K562 (cell line): ENCODE data around the gene MTHFSD. TPM values are rescaled to one million over a fixed set of nuclear protein-coding genes. Genes with fewer than 3 reads are reported as not detected.

Experiments
- ZNF407 ChIP-seq: fragments of 450-650 bp; IDR thresholded peaks from 2 replicates; pipeline ENCODE4 v1.6.1; 2016; ENCODE audit warnings: low read depth
- polyA plus RNA-seq, 8 experiments: library from polyadenylated mRNA; depleted of rRNA in 4 of 8; stranded (reverse) in 5 of 8; unstranded in 3 of 8; fragments of >200 nt; fragmentation: Nextera tagmentation in 2 of 8; fragmentation: Illumina TruSeq in 1 of 8; extraction: Ambion mirVana in 2 of 8; extraction: Trizol in 1 of 8; gene quantifications; 2 replicates each; pipeline versions ENCODE4 v1.2.1 to v1.2.3, GENCODE V29; 2011 to 2014; ENCODE audit warnings: inconsistent platforms in 1 of 8, missing spikeins in 1 of 8
- total RNA-seq, 7 experiments: library from RNA; depleted of rRNA in 6 of 7; stranded (reverse); fragments of >200 nt in 6 of 7; fragmentation: Illumina TruSeq in 2 of 7; extraction: Trizol in 2 of 7; gene quantifications; 2 replicates each; pipeline versions ENCODE4 v1.2.1 to v1.2.3, GENCODE V29; 2011 to 2021; ENCODE audit warnings: low replicate concordance in 1 of 7

MTHFSD gene
- total and polyA plus RNA-seq, 9 of the 15 experiments (the other 6 are each of a cell fraction or from before 2014, with no cell fraction given), result 3.2 to 20.2 (median 12.0) TPM

- TF ChIP-seq ZNF407, result no peak
These were observed 62.6 kb downstream of the MTHFSD start (continued) for GRCh38 chr16:86492267-86492960.
